ENCODE data around the gene KLHDC9. TPM values are rescaled to one million over a fixed set of nuclear protein-coding genes. Genes with fewer than 3 reads are reported as not detected.

The KLHDC9 gene
- total and polyA plus RNA-seq, 2 of the 13 experiments (the other 11 are each of a cell fraction or from before 2014, with no cell fraction given), result 2.9 TPM

GRCh38 chr1:161074676-161075368 is 23.3 kb upstream of the KLHDC9 start (continued):
- TF ChIP-seq NFRKB (IDR thresholded peaks at IDR 0.05) (no peak), HDAC1 (CRISPR knock-in tag; IDR thresholded peaks at IDR 0.05) (0 out of 2 replicates have a peak, but pooled peaks have one; percentile 40), FOSL2 (CRISPR knock-in tag; IDR thresholded peaks at IDR 0.05) (0 out of 2 replicates have a peak, but pooled peaks have one; percentile 23), ATF3 (CRISPR knock-in tag; IDR thresholded peaks at IDR 0.05) (peak; percentile 62; the same call in 1 of the 2 replicates), ZNF547 (CRISPR knock-in tag; IDR thresholded peaks at IDR 0.05) (no peak), MAZ (IDR thresholded peaks at IDR 0.05; ENCODE audit: borderline replicate concordance, low read depth, low read length) (no peak), MAZ (CRISPR knock-in tag; IDR thresholded peaks at IDR 0.05; ENCODE audit: low read depth) (0 out of 2 replicates have a peak, but pooled peaks have one; percentile 29), NR1H2 (CRISPR knock-in tag; IDR thresholded peaks at IDR 0.05; ENCODE audit: borderline replicate concordance, low read depth) (no peak), ZNF274 (CRISPR knock-in tag; IDR thresholded peaks at IDR 0.05) (0 out of 2 replicates have a peak, but pooled peaks have one; percentile 39), E2F1 (CRISPR knock-in tag; IDR thresholded peaks at IDR 0.05) (no peak), KLF12 (CRISPR knock-in tag; IDR thresholded peaks at IDR 0.05; ENCODE audit: borderline replicate concordance) (no peak), PITX1 (CRISPR knock-in tag; IDR thresholded peaks at IDR 0.05) (peak; percentile 12; the same call in 1 of the 2 replicates), MATR3 (CRISPR knock-in tag; IDR thresholded peaks at IDR 0.05) (no peak), UBTF (CRISPR knock-in tag; IDR thresholded peaks at IDR 0.05) (no peak), ZNF510 (CRISPR knock-in tag; IDR thresholded peaks at IDR 0.05; ENCODE audit: low read depth) (no peak), HIVEP1 (CRISPR knock-in tag; IDR thresholded peaks at IDR 0.05) (no peak; the same call in 1 of the 2 replicates), GZF1 (CRISPR knock-in tag; IDR thresholded peaks at IDR 0.05) (no peak), ZNF766 (CRISPR knock-in tag; IDR thresholded peaks at IDR 0.05; ENCODE audit: borderline replicate concordance) (no peak), MEIS2 (CRISPR knock-in tag; IDR thresholded peaks at IDR 0.05) (no peak), ZNF550 (CRISPR knock-in tag; IDR thresholded peaks at IDR 0.05; ENCODE audit: borderline replicate concordance) (no peak), ZNF740 (CRISPR knock-in tag; IDR thresholded peaks at IDR 0.05) (no peak), ELF1 (CRISPR knock-in tag; IDR thresholded peaks at IDR 0.05) (no peak), MAFF (IDR thresholded peaks at IDR 0.05; ENCODE audit: low read depth, low read length) (no peak), NR2C2 (CRISPR knock-in tag; IDR thresholded peaks at IDR 0.05; ENCODE audit: borderline replicate concordance) (no peak), IKZF1 (IDR thresholded peaks at IDR 0.05) (no peak), EP300 (IDR thresholded peaks at IDR 0.05; ENCODE audit: low read depth in 2 of 2, low read length in 2 of 2) (peak in 1 of 2 experiments; percentile 59; a peak in 1 of 4 replicates), EP300 (CRISPR knock-in tag; IDR thresholded peaks at IDR 0.05; ENCODE audit: borderline replicate concordance) (no peak), TAF15 (IDR thresholded peaks at IDR 0.05; ENCODE audit: low read depth, low read length, poor library complexity, severe bottlenecking) (no peak)

Data from HepG2 (cell line).